ENCODE results near the gene CTXND1. TPM values are rescaled to one million over a fixed set of nuclear protein-coding genes. Genes with fewer than 3 reads are reported as not detected.

CTXND1 gene
- total and polyA plus RNA-seq, 2 of the 13 experiments (the other 11 are each of a cell fraction or from before 2014, with no cell fraction given): 1.2 to 2.1 TPM

GRCh38 chr15:80174017-80174746, 77.8 kb downstream of the CTXND1 start:
- ChIA-PET POLR2A (interaction anchor here (1.0 kb wide), 2 partner anchors 21 to 103 kb away, joined by 3 read pairs; partner anchors contain the start of gene FAH), CTCF (ENCODE audit: low intra/inter-chr PET ratio, low total read pairs) (interaction anchor here (1.6 to 1.8 kb wide), 3 partner anchors 83 to 793 kb away, joined by 5 to 8 read pairs (median 6); no protein-coding TSS in a partner anchor)
- in situ Hi-C loops (cut with HindIII; ENCODE audit: extremely low pct_ligation_motif_present, low pct_unique_long_range_greater_than_20kb) (loop anchor here (5.0 to 25.0 kb wide), 2 partner anchors 112 to 287 kb away; partner anchors contain the start of gene MTHFS), intact Hi-C loops (cut with micrococcal nuclease; ENCODE audit: unreplicated experiment) (loop anchor here (5.0 kb wide), 2 partner anchors 102 to 133 kb away; no protein-coding TSS in a partner anchor)
- no peaks in the 10 kb centered on the region for H4K20me1 ChIP-seq (ENCODE audit: insufficient read depth, low read length)
- FAIRE-seq (no peak), DNase-seq (ENCODE audit: low spot score) (no peak), ATAC-seq (no peak)
- H2AFZ ChIP-seq (ENCODE audit: low read length): no peak overlapping the region
- H3K79me2 ChIP-seq (ENCODE audit: insufficient read depth, low read length): no peaks in the 10 kb centered on the region
- peaks cover 5 to 41% of the 10 kb centered on the region in 2 experiments; a peak in 4 of 5 replicates for H3K36me3 ChIP-seq (replicated peaks in 1 of 2; ENCODE audit: control insufficient read depth in 1 of 2, insufficient read depth in 2 of 2, low read length in 2 of 2)
- no peak overlapping the region for H3K27ac ChIP-seq (ENCODE audit: extremely low read length, insufficient read depth, low read length)
- no peak overlapping the region for H3K9ac ChIP-seq (ENCODE audit: insufficient read depth, low read depth, low read length)
- BruUV-seq (replicated peaks): no TSS peak
- no peak overlapping the region for H3K4me2 ChIP-seq (ENCODE audit: low read depth, low read length)
- H3K4me3 ChIP-seq (replicated peaks in 1 of 3; ENCODE audit: insufficient read depth in 1 of 3, low read depth in 2 of 3, low read length in 3 of 3): no peak overlapping the region
- WGBS (ENCODE audit: low lambda C conversion rate): 96% methylated on average over 11 of the region's 11 CpGs
- no peaks in the 10 kb centered on the region; a peak in 1 of 5 replicates for H3K27me3 ChIP-seq (ENCODE audit: control insufficient read depth in 1 of 2, insufficient read depth in 2 of 2, low read length in 2 of 2)
- H3K9me3 ChIP-seq (ENCODE audit: low read length): no peaks in the 10 kb centered on the region
- TF ChIP-seq FUBP1 (CRISPR knock-in tag; IDR thresholded peaks at IDR 0.05; ENCODE audit: borderline replicate concordance) (no peak), ISL2 (CRISPR knock-in tag; IDR thresholded peaks at IDR 0.05) (no peak)
- H3K4me1 ChIP-seq (ENCODE audit: insufficient read depth, low read length): peaks cover 26% of the 10 kb centered on the region

Measured in HepG2 (cell line).